Heart left ventricle (tissue), 16 donors: ENCODE results near the gene SKI. TPM values are rescaled to one million over a fixed set of nuclear protein-coding genes. Genes with fewer than 3 reads are reported as not detected.

Experiments
- ATAC-seq, 4 donors: fragments of 200-7000 bp; cut with Tn5 transposase; one replicate each; pipeline ENCODE4 v1.9.1; 2020 to 2022; ENCODE audit warnings: moderate library complexity in 4 of 4, mild to moderate bottlenecking in 3 of 4, moderate number of reproducible peaks in 1 of 4
- DNase-seq, 5 donors: peaks; one replicate each; pipeline ENCODE4 v3.0.0-alpha.2; 2020
- H3K27ac ChIP-seq, 12 donors: fragments of 200-600 bp; sonication (generic) in 4 of 12; one replicate each; pipeline versions ENCODE4 v1.5.0 to v1.8.0; 2016 to 2022; ENCODE audit warnings: mild to moderate bottlenecking in 2 of 12
- H3K27me3 ChIP-seq, 9 donors: fragments of 200-600 bp; sonication (generic) in 2 of 9; one replicate each; pipeline versions ENCODE4 v1.5.1 to v1.8.0; 2016 to 2022; ENCODE audit warnings: mild to moderate bottlenecking in 3 of 9
- H3K36me3 ChIP-seq, 9 donors: fragments of 200-600 bp; sonication (generic) in 2 of 9; one replicate each; pipeline versions ENCODE4 v1.5.0 to v1.8.0; 2018 to 2022; ENCODE audit warnings: mild to moderate bottlenecking in 2 of 9
- H3K4me1 ChIP-seq, 12 donors: fragments of 200-600 bp; sonication (generic) in 4 of 12; one replicate each; pipeline versions ENCODE4 v1.5.0 to v1.8.0; 2016 to 2022; ENCODE audit warnings: mild to moderate bottlenecking in 3 of 12
- H3K4me3 ChIP-seq, 12 donors: fragments of 200-600 bp; sonication (generic) in 4 of 12; one replicate each; pipeline versions ENCODE4 v1.5.0 to v1.8.0; 2017 to 2022; ENCODE audit warnings: mild to moderate bottlenecking in 9 of 12, moderate library complexity in 4 of 12
- H3K9me3 ChIP-seq, 12 donors: fragments of 200-600 bp; sonication (generic) in 4 of 12; one replicate each; pipeline versions ENCODE4 v1.5.0 to v1.8.0; 2016 to 2022; ENCODE audit warnings: mild to moderate bottlenecking in 1 of 12
- POLR2A ChIP-seq, 2 donors: fragments of 450-650 bp; IDR thresholded peaks; one replicate each; pipeline ENCODE4 v1.6.1; 2017; ENCODE audit warnings: antibody characterized with exemption in 2 of 2, mild to moderate bottlenecking in 2 of 2, moderate library complexity in 2 of 2
- WGBS, 4 donors: extraction: QIAGEN DNeasy Blood & Tissue Kit in 2 of 4; methylation state at CpG; one replicate each; pipeline versions ENCODE4 v1.1.5 to v1.1.7; 2013 to 2018; 5-methylcytosine and 5-hydroxymethylcytosine counted together
- intact Hi-C, 10 donors: fragments of 100-400 bp; cut with DNase I; formaldehyde crosslinking; loops; one replicate each; pipeline versions ENCODE4 v1.11.1 to v1.14.2; 2022
- polyA plus RNA-seq, 2 donors: library from polyadenylated mRNA; stranded (reverse); fragments of 200-250 nt; gene quantifications; one replicate each; pipeline ENCODE4 v1.2.3, GENCODE V29; 2013
- total RNA-seq, 9 donors: library from RNA; depleted of rRNA in 2 of 9; stranded (reverse); fragments of >200 nt in 2 of 9; fragmentation: NEBNext Ultra II Directional in 3 of 9; extraction: Animal tissue kit (Norgen Biotek cat#: 25700) in 3 of 9; gene quantifications; one replicate each; pipeline versions ENCODE4 v1.1.0 to v1.2.4, GENCODE V29; 2016 to 2023
- TF ChIP-seq, protein P1 (sequence below), 12 donors: fragments of 200-600 bp; sonication (generic) in 4 of 12; IDR thresholded peaks; one replicate each; pipeline versions ENCODE4 v1.5.0 to v1.8.0; 2018 to 2022; ENCODE audit warnings: antibody characterized with exemption in 12 of 12, mild to moderate bottlenecking in 5 of 12
- donor health status: ischemic (EF 13 %, LVEDD 7.1; RV severe dilation, severe dysfunction).
- donor health status: healthy with polysubstance abuse.
- donor health status: DM: no; HTN: yes; CAD: no.
- donor health status: DM: no; HTN: no; CAD: no.
- donor health status: ischemic (EF 25% LVEDD 6.9; RV normal size, moderate dysfunction).
- donor health status: ischemic (EF 25% LVEDD 5.7; RV mildly dilated, moderate dysfunction).
- donor health status: healthy.
- donor health status: DM: yes; HTN: yes; CAD: no.
- donor health status: ischemic (EF 35%, LVEDD 5.7; RV mildly dilated, moderate dysfunction).
- donor health status: nonischemic (EF 11% LVEDD 7.7; RV severe dilation, severe dysfunction).
- donor health status: DM: yes; HTN: yes; CAD: no.
- donor health status: PGD.
- donor health status: ischemic (EF 29% LVEDD 5.4; RV normal size, mild dysfunction).
- donor health status: nonischemic (EF 23%, LVEDD 6.1; RV moderate dilation, normal function).

Gene SKI
- total and polyA plus RNA-seq, 11 donors, result 16.9 to 52.7 (median 38.9) TPM

- Histone ChIP-seq H3K4me1 (peaks cover 4 to 28% (median 22%) of the 10 kb centered on the region in 12 donors), H3K4me3 (no peak overlapping the region), H3K36me3 (peaks cover 0 to 19% (median 0%) of the 10 kb centered on the region in 9 donors), H3K27me3 (no peaks in the 10 kb centered on the region), H3K27ac (no peak overlapping the region), H3K9me3 (no peaks in the 10 kb centered on the region)
- 82 to 95% (median 89%) methylated on average over 9 of the region's 9 CpGs for WGBS, 4 donors
- intact Hi-C loops, result loop anchor here in 1 of 10 donors (10.0 kb wide), 1 partner anchor 358 kb away; no protein-coding TSS in a partner anchor
- ATAC-seq (no peak), DNase-seq (no peak)
- TF ChIP-seq POLR2A (IDR thresholded peaks at IDR 0.05), result no peak
- TF ChIP-seq, protein P1, sequence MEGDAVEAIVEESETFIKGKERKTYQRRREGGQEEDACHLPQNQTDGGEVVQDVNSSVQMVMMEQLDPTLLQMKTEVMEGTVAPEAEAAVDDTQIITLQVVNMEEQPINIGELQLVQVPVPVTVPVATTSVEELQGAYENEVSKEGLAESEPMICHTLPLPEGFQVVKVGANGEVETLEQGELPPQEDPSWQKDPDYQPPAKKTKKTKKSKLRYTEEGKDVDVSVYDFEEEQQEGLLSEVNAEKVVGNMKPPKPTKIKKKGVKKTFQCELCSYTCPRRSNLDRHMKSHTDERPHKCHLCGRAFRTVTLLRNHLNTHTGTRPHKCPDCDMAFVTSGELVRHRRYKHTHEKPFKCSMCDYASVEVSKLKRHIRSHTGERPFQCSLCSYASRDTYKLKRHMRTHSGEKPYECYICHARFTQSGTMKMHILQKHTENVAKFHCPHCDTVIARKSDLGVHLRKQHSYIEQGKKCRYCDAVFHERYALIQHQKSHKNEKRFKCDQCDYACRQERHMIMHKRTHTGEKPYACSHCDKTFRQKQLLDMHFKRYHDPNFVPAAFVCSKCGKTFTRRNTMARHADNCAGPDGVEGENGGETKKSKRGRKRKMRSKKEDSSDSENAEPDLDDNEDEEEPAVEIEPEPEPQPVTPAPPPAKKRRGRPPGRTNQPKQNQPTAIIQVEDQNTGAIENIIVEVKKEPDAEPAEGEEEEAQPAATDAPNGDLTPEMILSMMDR (IDR thresholded peaks at IDR 0.05), result no peak
Measured at GRCh38 chr1:2186901-2187300, 41.2 kb upstream of the SKI start.

DNA sequence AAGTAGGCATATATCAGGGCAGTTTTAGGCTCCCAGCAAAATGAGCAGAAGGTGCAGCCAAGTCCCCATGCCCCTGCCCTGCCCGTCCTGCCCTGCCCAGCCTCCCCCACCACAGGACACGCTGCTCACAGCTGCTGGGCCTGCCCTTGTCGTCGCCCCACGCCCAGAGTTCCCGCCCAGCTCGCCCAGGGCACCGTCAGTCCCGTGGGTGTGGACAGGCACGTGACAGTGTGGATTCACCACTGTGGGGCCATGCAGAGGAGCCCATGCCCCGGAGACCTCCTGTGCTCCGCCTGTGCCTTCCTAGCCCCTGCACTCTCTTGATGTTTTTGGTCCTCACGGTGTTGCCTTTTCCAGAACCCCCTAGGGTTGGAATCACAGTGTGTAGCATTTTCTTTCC, 40.5 kb upstream of the SKI start:
- no peak for DNase-seq
- intact Hi-C loops, result loop anchor here in 1 of 10 donors (10.0 kb wide), 1 partner anchor 357 kb away; no protein-coding TSS in a partner anchor

GRCh38 chr1:2188336-2188735, 39.8 kb upstream of the SKI start:
- H3K27ac ChIP-seq, result no peak overlapping the region
- intact Hi-C loops, result loop anchor here in 1 of 10 donors (10.0 kb wide), 1 partner anchor 356 kb away; no protein-coding TSS in a partner anchor
- H3K9me3 ChIP-seq, result no peaks in the 10 kb centered on the region
- H3K4me3 ChIP-seq, result no peak overlapping the region
- peaks cover 0 to 19% (median 0%) of the 10 kb centered on the region in 9 donors for H3K36me3 ChIP-seq
- TF ChIP-seq, protein P1 (IDR thresholded peaks at IDR 0.05), result no peak
- TF ChIP-seq POLR2A (IDR thresholded peaks at IDR 0.05), result no peak
- peaks cover 4 to 42% (median 32%) of the 10 kb centered on the region in 12 donors for H3K4me1 ChIP-seq
- no peaks in the 10 kb centered on the region for H3K27me3 ChIP-seq
- DNase-seq (no peak), ATAC-seq (no peak)
- 90 to 95% (median 91%) methylated on average over 10 to 16 of the region's 16 CpGs for WGBS, 4 donors

More for the DNA sequence above, 40.5 kb upstream of the SKI start:
- H3K4me1 ChIP-seq, result peaks cover 4 to 35% (median 29%) of the 10 kb centered on the region in 12 donors
- no peak overlapping the region for H3K4me3 ChIP-seq
- 76 to 82% (median 79%) methylated on average over 11 to 13 of the region's 13 CpGs for WGBS, 4 donors
- TF ChIP-seq POLR2A (IDR thresholded peaks at IDR 0.05), result no peak
- TF ChIP-seq, protein P1 (IDR thresholded peaks at IDR 0.05), result no peak
- no peaks in the 10 kb centered on the region for H3K9me3 ChIP-seq
- no peak for ATAC-seq
- no peak overlapping the region for H3K27ac ChIP-seq
- peaks cover 0 to 19% (median 0%) of the 10 kb centered on the region in 9 donors for H3K36me3 ChIP-seq
- H3K27me3 ChIP-seq, result no peaks in the 10 kb centered on the region

GRCh38 chr1:2189459-2190425, 38.4 kb upstream of the SKI start:
- peaks cover 4 to 52% (median 37%) of the 10 kb centered on the region in 12 donors for H3K4me1 ChIP-seq
- TF ChIP-seq POLR2A (IDR thresholded peaks at IDR 0.05), result peak; percentile 58 to 82
- TF ChIP-seq, protein P1 (IDR thresholded peaks at IDR 0.05), result peak in 1 of 12 donors; percentile 18
- peak overlapping the region; percentile 4 to 68 (median 60) for H3K4me3 ChIP-seq
- no peaks in the 10 kb centered on the region for H3K27me3 ChIP-seq
- no peaks in the 10 kb centered on the region for H3K9me3 ChIP-seq
- ATAC-seq (peak; percentile 87 to 94 (median 92)), DNase-seq (peak; percentile 93 to 97 (median 96))
- WGBS, 4 donors, result 10 to 17% (median 13%) methylated on average over 29 to 65 of the region's 65 CpGs
- intact Hi-C loops, result loop anchor here in 7 of 10 donors (2.0 to 10.0 kb wide), 6 partner anchors 57 to 1715 kb away; partner anchors contain the start of genes PANK4 (in 3 of the 7) and C1orf174 (in 1 of the 7)
- H3K36me3 ChIP-seq, result peaks cover 0 to 19% (median 0%) of the 10 kb centered on the region in 9 donors
- H3K27ac ChIP-seq, result peak overlapping the region; percentile 80 to 98 (median 94)
